HepG2 (cell line): ENCODE results near the gene CACNA1C. TPM values are rescaled to one million over a fixed set of nuclear protein-coding genes. Genes with fewer than 3 reads are reported as not detected.

Source experiments
- ATF6 ChIP-seq: sonication (generic); formaldehyde crosslinking; conservative IDR thresholded peaks from 2 replicates; pipeline ENCODE4 v1.4.0; 2020; ENCODE audit warnings: missing genetic modification reagents
- BRCA1 ChIP-seq: sonication (generic); formaldehyde crosslinking; IDR thresholded peaks from 2 replicates; pipeline ENCODE4 v1.4.0; 2020; ENCODE audit warnings: missing genetic modification reagents
- FOXC1 ChIP-seq: sonication (generic); formaldehyde crosslinking; IDR thresholded peaks from 2 replicates; pipeline ENCODE4 v1.8.0; 2022; ENCODE audit warnings: mild to moderate bottlenecking, missing genetic modification reagents, borderline replicate concordance
- KDM2A ChIP-seq: sonication (generic); formaldehyde crosslinking; IDR thresholded peaks from 2 replicates; pipeline ENCODE4 v1.4.0; 2020; ENCODE audit warnings: low read depth, missing genetic modification reagents, borderline replicate concordance
- MXI1 ChIP-seq: IDR thresholded peaks from 3 replicates; pipeline ENCODE4 v1.6.1; 2012; ENCODE audit warnings: low read depth, low read length, inconsistent platforms, borderline replicate concordance
- THYN1 ChIP-seq: sonication (generic); formaldehyde crosslinking; IDR thresholded peaks from 2 replicates; pipeline ENCODE4 v1.8.1; 2023; ENCODE audit warnings: low read depth, mild to moderate bottlenecking, moderate library complexity, missing genetic modification reagents, borderline replicate concordance
- ZBTB26 ChIP-seq: IDR thresholded peaks from 2 replicates; pipeline ENCODE4 v1.6.1; 2016; ENCODE audit warnings: missing compliant biosample characterization, missing genetic modification reagents, borderline replicate concordance
- ZBTB34 ChIP-seq: sonication (generic); formaldehyde crosslinking; IDR thresholded peaks from 2 replicates; pipeline ENCODE4 v1.8.0; 2022; ENCODE audit warnings: mild to moderate bottlenecking, missing genetic modification reagents
- ZHX2 ChIP-seq, 2 experiments: sonication (generic) in 1 of 2; formaldehyde crosslinking in 1 of 2; IDR thresholded peaks; 2 replicates each; pipeline versions ENCODE4 v1.6.1 to v1.9.0; 2014 to 2022; ENCODE audit warnings: antibody characterized with exemption in 1 of 2, borderline replicate concordance in 1 of 2, inconsistent platforms in 1 of 2, low read depth in 1 of 2, missing genetic modification reagents in 1 of 2
- ZNF280D ChIP-seq: sonication (generic); formaldehyde crosslinking; IDR thresholded peaks from 2 replicates; pipeline ENCODE4 v1.5.1; 2020; ENCODE audit warnings: mild to moderate bottlenecking, missing genetic modification reagents
- ZNF550 ChIP-seq: sonication (generic); formaldehyde crosslinking; IDR thresholded peaks from 2 replicates; pipeline ENCODE4 v1.4.0; 2020; ENCODE audit warnings: mild to moderate bottlenecking, missing genetic modification reagents, borderline replicate concordance
- polyA plus RNA-seq, 8 experiments: library from polyadenylated mRNA; depleted of rRNA in 3 of 8; stranded (reverse) in 7 of 8; unstranded in 1 of 8; fragments of >200 nt; fragmentation: Illumina TruSeq in 4 of 8; extraction: Trizol in 4 of 8; gene quantifications; 2 replicates each; pipeline versions ENCODE4 v1.2.1 to v1.2.3, GENCODE V29; 2011 to 2016; ENCODE audit warnings: low read depth in 4 of 8, missing spikeins in 1 of 8, mixed read lengths in 1 of 8; ENCODE audit not compliant: insufficient read depth in 1 of 8
- total RNA-seq, 5 experiments: library from RNA; depleted of rRNA; stranded (reverse); fragments of >200 nt; fragmentation: Illumina TruSeq; extraction: Trizol; gene quantifications; 2 replicates each; pipeline ENCODE4 v1.2.3, GENCODE V29; 2016; ENCODE audit warnings: low read depth in 1 of 5

The CACNA1C gene
- total and polyA plus RNA-seq, 2 of the 13 experiments (the other 11 are each of a cell fraction or from before 2014, with no cell fraction given): not detected

- TF ChIP-seq MXI1: peak; percentile 72; the same call in 2 of the 3 replicates
- TF ChIP-seq ZBTB34: 0 out of 2 replicates have a peak, but pooled peaks have one; percentile 21
- TF ChIP-seq FOXC1 (CRISPR knock-in tag): no peak
- TF ChIP-seq ZNF280D (CRISPR knock-in tag): no peak
- no peak for TF ChIP-seq THYN1 (CRISPR knock-in tag)
- TF ChIP-seq ZHX2 (IDR thresholded peaks at IDR 0.05; ENCODE audit: low read depth): no peak
- no peak for TF ChIP-seq ZHX2 (CRISPR knock-in tag; IDR thresholded peaks at IDR 0.05; ENCODE audit: borderline replicate concordance)
- no peak for TF ChIP-seq ZNF550
- no peak for TF ChIP-seq BRCA1
- no peak for TF ChIP-seq ATF6 (CRISPR knock-in tag)
- TF ChIP-seq ZBTB26 (CRISPR knock-in tag): no peak
- TF ChIP-seq KDM2A (CRISPR knock-in tag): peak; percentile 73; the same call in 1 of the 2 replicates
Observed at GRCh38 chr12:2034633-2035430, 18.0 kb upstream of the CACNA1C start (continued).
